Tibial artery (tissue), 4 donors: ENCODE measurements around the gene GBP4.

Experiments
- DNase-seq, 2 donors: peaks; one replicate each; pipeline ENCODE4 v3.0.0-alpha.2; 2019
- H3K27ac ChIP-seq, 2 donors: fragments of 200-600 bp; sonication (generic) in 1 of 2; 1 replicate in 1 of 2; 2 replicates in 1 of 2; pipeline ENCODE4 v1.5.1; 2018 to 2019; ENCODE audit warnings: mild to moderate bottlenecking in 1 of 2
- H3K27me3 ChIP-seq, 2 donors: fragments of 200-600 bp; sonication (generic) in 1 of 2; one replicate each; pipeline versions ENCODE4 v1.5.1 to v1.6.0; 2016 to 2019
- H3K36me3 ChIP-seq, 3 donors: fragments of 200-600 bp; sonication (generic) in 2 of 3; one replicate each; pipeline ENCODE4 v1.5.1; 2016 to 2019; ENCODE audit warnings: mild to moderate bottlenecking in 2 of 3
- H3K4me1 ChIP-seq, 4 donors: fragments of 200-600 bp; sonication (generic) in 2 of 4; 1 replicate in 3 of 4; 2 replicates in 1 of 4; pipeline ENCODE4 v1.5.1; 2016 to 2019
- H3K4me3 ChIP-seq, 2 donors: fragments of 200-600 bp; sonication (generic) in 1 of 2; 1 replicate in 1 of 2; 2 replicates in 1 of 2; pipeline ENCODE4 v1.5.1; 2018 to 2019; ENCODE audit warnings: mild to moderate bottlenecking in 2 of 2
- H3K9me3 ChIP-seq, 3 donors: fragments of 200-600 bp; sonication (generic) in 1 of 3; one replicate each; pipeline ENCODE4 v1.5.1; 2016 to 2019
- intact Hi-C: fragments of 100-400 bp; cut with DNase I; formaldehyde crosslinking; loops from one replicate; pipeline ENCODE4 v1.15.0; 2023; ENCODE audit warnings: low total_unique reads
- TF ChIP-seq, protein P1 (sequence below), 2 experiments: fragments of 200-600 bp in 1 of 2; fragments of 450-650 bp in 1 of 2; IDR thresholded peaks; one replicate each; pipeline ENCODE4 v1.5.1; 2017 to 2019; ENCODE audit warnings: antibody characterized with exemption in 2 of 2, mild to moderate bottlenecking in 1 of 2, moderate library complexity in 1 of 2

Gene GBP4

DNA sequence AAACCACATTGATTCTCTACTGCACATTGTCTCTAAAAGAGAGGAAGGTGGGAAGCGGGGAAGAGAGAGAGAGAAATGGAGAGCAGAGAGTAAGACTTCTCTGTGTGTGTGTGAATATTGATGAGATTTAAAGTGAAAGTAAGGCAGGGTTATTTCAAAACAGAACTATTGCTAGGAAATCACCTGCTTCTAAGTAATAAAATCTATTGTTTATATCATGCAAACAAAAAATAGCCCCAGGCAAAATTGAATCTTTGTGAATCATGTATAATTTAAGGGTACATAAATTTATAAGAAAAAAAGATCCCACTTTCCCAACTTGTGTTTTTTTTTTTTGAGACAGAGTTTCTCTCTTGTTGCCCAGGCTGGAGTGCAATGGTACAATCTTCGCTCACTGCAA, 21.8 kb downstream of the GBP4 start:
- intact Hi-C loops, result no loop called here
- no peak for DNase-seq
- no peaks in the 10 kb centered on the region for H3K9me3 ChIP-seq
- TF ChIP-seq, protein P1, sequence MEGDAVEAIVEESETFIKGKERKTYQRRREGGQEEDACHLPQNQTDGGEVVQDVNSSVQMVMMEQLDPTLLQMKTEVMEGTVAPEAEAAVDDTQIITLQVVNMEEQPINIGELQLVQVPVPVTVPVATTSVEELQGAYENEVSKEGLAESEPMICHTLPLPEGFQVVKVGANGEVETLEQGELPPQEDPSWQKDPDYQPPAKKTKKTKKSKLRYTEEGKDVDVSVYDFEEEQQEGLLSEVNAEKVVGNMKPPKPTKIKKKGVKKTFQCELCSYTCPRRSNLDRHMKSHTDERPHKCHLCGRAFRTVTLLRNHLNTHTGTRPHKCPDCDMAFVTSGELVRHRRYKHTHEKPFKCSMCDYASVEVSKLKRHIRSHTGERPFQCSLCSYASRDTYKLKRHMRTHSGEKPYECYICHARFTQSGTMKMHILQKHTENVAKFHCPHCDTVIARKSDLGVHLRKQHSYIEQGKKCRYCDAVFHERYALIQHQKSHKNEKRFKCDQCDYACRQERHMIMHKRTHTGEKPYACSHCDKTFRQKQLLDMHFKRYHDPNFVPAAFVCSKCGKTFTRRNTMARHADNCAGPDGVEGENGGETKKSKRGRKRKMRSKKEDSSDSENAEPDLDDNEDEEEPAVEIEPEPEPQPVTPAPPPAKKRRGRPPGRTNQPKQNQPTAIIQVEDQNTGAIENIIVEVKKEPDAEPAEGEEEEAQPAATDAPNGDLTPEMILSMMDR (IDR thresholded peaks at IDR 0.05), result no peak
- no peak overlapping the region for H3K4me3 ChIP-seq
- H3K27ac ChIP-seq, result no peak overlapping the region
- H3K36me3 ChIP-seq, result no peaks in the 10 kb centered on the region
- H3K27me3 ChIP-seq, result no peaks in the 10 kb centered on the region
- no peaks in the 10 kb centered on the region for H3K4me1 ChIP-seq

DNA sequence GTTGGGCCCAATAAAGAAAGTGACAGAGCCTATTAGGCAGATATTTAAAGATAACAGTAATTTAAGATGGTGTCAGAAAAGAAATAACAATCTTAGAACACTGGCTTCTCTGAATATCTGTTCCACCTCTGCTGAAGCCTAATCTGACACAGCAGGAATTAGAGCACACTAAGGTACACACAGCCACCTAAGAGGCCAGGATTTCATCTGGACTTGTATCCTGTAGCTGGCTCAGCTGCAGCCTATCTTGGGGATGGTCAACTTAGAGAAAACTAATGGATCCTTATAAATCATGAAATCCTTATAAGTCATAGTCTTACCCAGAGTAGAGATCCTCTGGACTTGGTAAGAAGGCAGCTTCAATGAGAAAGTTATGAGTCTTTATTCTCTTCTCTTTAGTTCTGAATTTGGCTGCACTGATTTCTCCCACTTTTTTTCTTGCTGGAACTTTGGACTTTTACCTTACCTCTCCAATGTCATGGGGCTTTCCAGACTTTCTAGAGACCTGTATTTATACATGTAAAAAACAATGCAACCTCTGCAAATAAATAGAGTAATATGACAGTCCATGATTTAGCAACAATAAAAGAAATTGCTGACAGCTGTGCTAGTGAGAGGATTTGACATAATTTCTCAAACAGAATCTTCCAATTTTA, 23.0 kb downstream of the GBP4 start, which contains the start of gene GBP7:
Gene GBP7, minus strand, starts transcription at position 403 of the 656 bp plus-strand sequence. CDS start 4,068 bp downstream, outside the sequence.
- Histone ChIP-seq H3K27ac (no peak within 1 kb of the TSS), H3K9me3 (no peaks in the 10 kb centered on the region), H3K36me3 (no peaks in the 10 kb centered on the region), H3K4me1 (no peaks in the 10 kb centered on the region), H3K4me3 (no peak within 1 kb of the TSS), H3K27me3 (no peaks in the 10 kb centered on the region)
- intact Hi-C loops, result no loop called here
- TF ChIP-seq, protein P1 (IDR thresholded peaks at IDR 0.05), result no peak
- no peak for DNase-seq

DNA sequence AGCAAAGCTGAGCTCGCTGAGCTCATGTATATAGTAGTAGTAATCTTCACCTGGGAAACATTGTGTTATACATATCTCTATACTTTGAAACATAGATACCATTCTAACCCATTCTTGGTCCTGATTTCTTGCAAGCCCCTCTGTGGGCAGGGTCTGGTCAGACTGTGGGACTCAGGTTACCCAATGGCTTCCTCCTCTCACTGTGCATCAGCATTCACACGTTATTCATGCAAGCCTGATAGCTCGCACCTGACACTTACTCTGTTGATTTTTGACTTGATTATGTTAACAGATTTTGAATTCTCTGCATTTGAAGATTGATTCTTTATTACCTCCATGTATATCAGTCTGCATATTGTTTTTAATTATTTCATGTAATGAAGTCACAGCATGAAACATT, 24.3 kb downstream of the GBP4 start:
- Histone ChIP-seq H3K4me1 (no peaks in the 10 kb centered on the region), H3K27ac (no peak overlapping the region), H3K9me3 (no peaks in the 10 kb centered on the region), H3K36me3 (no peaks in the 10 kb centered on the region), H3K27me3 (no peaks in the 10 kb centered on the region), H3K4me3 (no peak overlapping the region)
- TF ChIP-seq, protein P1 (IDR thresholded peaks at IDR 0.05), result no peak
- no peak for DNase-seq
- intact Hi-C loops, result no loop called here

DNA sequence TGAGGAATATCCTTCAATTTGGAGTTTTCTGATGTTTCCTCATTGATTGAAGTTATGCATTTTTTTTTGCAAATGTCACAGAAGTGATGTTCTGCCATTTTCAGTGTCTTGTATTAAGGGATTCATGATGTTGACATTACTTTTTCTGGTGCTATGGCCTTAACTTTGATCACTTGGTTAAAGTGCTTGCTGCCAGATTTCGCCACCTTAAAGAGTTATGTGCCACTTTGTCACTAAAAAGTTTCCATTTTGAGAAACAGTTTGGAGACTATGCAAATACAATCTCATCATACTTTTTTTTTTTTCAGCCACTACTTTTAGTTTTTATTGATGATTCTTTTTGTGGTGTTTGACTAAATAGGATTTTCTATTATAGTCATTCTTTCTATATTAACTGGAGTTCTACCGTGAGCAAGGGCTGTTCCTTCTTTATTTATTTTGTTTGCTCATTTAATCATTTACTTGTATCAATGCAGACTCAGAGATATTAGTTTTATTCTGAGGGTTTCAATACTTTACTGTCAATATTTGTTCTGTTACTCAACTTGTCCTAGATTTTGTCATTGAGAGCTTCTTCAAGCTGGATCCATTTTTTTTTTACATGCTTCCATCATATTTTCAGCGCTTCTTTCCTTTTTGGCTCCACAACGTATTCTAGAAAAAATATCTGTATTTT, 26.1 kb downstream of the GBP4 start:
- Histone ChIP-seq H3K4me1 (no peaks in the 10 kb centered on the region), H3K9me3 (no peaks in the 10 kb centered on the region), H3K27ac (no peak overlapping the region), H3K27me3 (no peaks in the 10 kb centered on the region), H3K36me3 (no peaks in the 10 kb centered on the region), H3K4me3 (no peak overlapping the region)
- intact Hi-C loops, result no loop called here
- no peak for DNase-seq
- TF ChIP-seq, protein P1 (IDR thresholded peaks at IDR 0.05), result no peak

DNA sequence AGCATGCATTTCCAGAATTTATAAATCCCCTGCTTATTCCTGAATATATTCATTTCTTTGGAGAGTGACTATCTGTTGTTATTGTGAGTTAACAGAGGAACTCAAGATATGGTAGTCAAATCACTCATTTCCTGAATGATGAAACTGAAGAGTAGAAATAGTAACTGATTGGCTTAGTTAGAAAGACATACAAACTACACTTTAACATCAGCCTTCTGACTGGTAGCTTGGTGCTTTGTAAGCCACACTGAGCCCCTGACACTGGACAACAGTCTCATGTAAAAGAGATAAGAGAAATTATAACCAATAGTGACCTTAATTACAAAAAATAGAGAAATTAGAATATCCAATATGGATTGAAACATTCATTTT, 27.7 kb downstream of the GBP4 start:
- Histone ChIP-seq H3K4me1 (no peaks in the 10 kb centered on the region), H3K4me3 (no peak overlapping the region), H3K36me3 (no peaks in the 10 kb centered on the region), H3K9me3 (no peaks in the 10 kb centered on the region), H3K27ac (no peak overlapping the region), H3K27me3 (no peaks in the 10 kb centered on the region)
- TF ChIP-seq, protein P1 (IDR thresholded peaks at IDR 0.05), result no peak
- DNase-seq, result no peak
- intact Hi-C loops, result no loop called here
